NCI-H526 treated with DMSO at 0.1 percent for 48 hours (cell line): ENCODE results near the gene MMD2.

Experiments used
- DNase-seq: peaks from one replicate; lab custom pipeline; 2025; lab: John Stamatoyannopoulos, UW

Gene MMD2

DNA sequence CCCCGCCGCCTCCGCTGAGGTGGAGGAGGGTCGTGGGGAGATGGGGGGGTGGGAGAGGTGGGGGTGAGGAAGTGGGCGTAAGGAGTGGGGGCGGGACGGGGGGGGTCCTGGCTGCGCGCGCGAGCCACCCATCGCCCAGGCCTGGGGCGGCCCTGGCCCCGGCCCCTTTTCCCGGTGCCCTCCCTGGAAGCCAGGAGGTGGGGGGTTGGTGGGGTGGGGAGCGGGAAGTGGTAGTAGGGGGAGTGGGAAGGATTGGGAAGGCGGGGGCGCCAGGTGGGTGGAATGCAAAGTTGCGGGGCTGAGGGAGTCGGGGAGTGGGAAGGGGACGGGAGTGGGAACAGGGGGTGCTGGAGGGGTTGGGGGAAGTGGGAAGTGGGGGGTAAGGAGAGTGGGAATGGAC is 319 bp upstream of the MMD2 start:
- no peak for DNase-seq

DNA sequence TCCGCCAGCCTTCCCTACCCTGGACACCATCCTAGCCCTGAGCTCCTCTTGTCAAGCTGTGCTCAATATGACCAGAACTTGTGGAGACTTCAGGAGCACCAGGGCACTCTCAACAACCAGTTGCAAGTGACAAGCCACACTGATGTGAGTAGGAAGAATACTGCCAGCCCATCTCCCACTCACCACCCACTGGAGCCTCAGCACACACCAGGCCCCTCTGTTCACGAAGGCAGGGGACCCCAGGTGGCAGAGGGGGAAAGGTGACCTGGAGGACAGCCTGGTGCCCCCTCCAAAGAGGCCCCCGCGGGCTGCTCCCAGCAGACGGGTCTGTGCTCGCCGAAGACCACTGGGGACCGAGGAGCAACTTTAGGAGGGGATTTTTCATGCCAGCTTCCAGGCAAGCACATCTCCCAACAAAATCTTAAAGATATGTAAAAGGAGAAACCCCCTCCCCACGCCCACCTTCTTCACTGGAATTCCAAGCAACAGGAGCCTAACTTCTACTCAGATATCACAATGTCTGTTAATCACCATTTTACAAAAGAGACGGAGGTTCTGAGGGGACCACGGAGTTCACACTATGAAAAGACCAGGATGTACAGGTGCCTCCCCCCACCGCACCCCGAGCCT is 1.0 kb downstream of the MMD2 start:
- no peak for DNase-seq

- no peak for DNase-seq
Measured at GRCh38 chr7:4951903-4952636, 6.9 kb downstream of the MMD2 start.

DNA sequence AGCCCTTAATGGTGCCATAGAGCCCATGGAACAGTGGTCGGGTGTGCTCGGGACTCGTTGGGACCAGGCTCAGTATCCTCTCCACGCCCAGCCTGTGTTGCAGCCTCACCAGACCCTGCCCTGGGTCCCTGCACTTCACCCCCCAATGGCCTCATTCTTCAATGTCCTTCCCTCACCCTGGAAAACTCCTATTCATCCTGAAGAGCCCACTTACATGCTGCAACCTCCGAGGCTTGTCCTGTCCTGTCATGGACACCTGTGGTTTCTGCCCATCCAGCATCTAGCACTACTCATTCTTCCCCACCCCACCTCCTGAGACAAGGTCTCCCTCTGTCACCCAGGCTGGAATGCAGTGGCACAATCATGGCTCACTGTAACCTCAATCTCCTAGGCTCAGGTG is 7.7 kb downstream of the MMD2 start:
- DNase-seq = no peak

- no peak for DNase-seq
Measured at GRCh38 chr7:4948402-4948801, 10.6 kb downstream of the MMD2 start.

- no peak for DNase-seq
Measured at GRCh38 chr7:4945949-4946348, 13.0 kb downstream of the MMD2 start.

- DNase-seq = no peak
Measured at GRCh38 chr7:4944939-4945338, 14.0 kb downstream of the MMD2 start.

DNA sequence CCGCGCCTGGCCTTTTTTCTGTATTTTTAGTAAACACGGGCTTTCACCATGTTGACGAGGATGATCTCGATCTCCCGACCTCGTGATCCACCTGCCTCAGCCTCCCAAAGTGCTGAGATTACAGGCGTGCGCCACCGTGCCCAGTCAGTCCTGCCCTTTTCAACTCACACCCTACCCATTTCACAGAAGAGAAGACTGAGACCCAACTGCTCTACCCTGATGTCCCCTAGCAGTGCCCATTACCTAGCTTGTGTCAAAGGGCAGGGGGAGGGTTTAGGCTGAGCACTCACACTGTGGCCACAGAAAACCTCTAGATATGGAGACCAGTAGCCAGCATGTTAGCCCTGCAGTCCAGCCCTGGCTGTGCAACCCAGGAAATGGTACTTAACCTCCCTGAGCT is 15.7 kb downstream of the MMD2 start:
- DNase-seq = no peak

DNA sequence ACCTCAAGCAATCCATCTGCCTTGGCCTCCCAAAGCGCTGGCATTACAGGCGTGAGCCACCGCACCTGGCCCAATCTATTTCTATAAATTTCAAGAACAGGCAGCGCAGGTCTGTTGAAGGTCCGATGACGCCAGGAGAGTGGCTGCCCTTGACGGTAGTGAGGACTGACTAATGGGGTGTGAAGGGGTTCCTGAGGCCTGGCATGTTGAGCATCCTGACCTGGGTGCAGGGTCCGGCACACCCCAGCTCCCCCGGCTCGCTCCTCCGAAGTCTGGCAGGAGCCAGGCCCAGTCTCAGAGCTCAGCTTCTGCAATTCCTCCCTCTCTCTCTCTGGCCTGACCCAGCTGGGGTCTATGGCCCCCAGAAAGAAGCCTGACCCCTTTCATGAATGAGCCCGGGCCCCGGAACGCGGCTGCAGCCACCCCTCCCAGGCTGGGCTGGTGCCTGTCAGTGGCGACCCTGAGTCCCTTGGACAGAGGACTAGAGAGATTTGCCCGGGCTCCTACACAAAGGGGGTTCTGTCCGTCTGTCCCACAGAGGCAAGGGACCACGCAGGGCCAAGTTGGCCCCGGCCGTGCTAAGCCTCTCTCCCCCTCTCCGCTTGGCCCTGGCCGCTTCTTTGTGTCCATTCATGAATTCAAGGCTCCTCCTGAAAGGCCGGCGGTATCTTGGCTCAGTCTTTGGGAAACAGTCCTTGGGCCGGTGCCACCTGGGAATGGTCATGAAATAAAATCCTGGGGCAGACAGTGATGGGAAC is 18.8 kb downstream of the MMD2 start:
- no peak for DNase-seq

DNA sequence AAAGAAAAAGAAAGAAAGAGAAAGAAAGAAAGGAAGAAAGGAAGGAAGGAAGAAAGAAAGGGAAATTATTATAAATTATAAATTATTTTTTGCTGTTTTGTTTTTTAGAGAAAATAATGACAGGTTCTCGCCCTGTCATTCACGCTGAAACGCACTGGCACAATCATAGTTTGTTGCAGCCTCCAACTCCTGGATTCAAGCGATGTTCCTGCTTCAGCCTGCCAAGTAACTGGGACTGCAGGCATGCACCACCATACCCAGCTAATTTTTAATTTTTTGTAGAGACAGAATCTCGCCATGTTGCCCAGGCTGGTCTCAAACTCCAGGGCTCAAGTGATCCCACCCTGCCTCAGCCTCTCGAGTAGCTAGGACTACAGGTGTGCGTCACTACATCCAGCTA is 21.6 kb downstream of the MMD2 start:
- DNase-seq = no peak

DNA sequence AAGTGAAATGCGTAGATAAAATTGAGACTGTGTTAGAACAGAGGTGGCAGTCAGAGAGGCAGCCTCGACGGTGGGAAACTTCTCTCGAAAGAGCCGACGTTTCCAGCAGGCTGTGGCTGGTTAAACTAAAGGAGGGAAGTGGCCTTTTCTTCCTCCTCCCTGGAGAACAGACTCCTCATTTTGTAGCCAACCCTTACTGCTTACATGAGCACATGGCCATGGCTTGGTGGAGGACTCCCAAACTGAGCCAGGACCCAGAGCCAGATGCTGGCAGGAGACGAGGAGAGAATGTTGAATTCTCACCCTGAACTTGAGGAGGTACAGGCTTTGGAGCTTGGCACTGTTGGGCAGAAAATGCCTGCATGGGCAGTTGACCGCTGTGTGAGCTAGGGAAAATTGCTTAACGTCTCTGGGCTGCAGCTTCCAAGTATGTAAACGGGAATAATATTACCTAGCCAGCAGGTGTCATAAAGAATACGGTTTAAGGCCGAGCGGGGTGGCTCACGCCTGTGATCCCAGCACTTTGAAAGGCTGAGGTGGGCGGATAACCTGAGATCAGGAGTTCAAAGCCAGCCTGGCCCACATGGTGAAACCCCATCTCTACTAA is 24.5 kb downstream of the MMD2 start:
- no peak for DNase-seq

DNA sequence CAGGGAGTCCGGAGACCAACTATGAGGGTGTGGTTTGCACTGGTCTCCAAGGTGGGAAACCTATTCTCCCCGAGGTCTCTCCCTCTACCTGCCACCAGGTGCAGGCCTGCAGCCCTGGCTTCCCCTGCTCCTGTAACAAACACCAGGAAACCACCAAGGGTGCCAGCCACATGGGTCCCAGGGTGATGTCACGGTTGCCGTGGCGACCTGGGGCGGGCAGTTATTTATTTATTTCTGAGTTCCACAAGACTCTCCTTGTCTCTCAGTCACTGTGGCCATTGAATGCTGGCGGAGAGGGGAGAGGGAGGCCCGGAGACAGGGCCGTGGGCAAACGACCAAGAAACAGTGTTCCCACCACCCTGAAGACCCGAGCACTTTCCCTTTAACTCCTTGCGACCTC is 27.0 kb downstream of the MMD2 start:
- DNase-seq = peak; percentile 52

GRCh38 chr7:4929005-4929404 is 30.0 kb downstream of the MMD2 start:
- no peak for DNase-seq

DNA sequence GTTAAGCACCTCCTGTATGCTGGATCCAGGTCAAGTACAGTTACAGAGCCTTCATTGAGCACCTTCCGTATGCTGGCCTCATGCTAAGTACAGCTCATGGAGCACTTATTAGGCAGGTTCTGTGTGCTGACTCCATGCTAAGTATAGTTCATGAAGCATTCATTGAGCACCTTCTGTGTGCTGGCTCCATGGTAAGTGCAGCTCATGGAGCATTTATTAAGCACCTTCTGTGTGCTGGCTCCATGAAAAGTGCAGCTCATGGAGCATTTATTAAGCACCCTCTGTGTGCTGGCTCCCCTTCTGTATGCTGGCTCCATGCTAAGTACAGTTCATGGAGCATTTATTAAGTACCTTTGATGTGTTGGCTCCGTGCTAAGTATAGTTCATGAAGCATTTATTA is 30.5 kb downstream of the MMD2 start:
- no peak for DNase-seq

DNA sequence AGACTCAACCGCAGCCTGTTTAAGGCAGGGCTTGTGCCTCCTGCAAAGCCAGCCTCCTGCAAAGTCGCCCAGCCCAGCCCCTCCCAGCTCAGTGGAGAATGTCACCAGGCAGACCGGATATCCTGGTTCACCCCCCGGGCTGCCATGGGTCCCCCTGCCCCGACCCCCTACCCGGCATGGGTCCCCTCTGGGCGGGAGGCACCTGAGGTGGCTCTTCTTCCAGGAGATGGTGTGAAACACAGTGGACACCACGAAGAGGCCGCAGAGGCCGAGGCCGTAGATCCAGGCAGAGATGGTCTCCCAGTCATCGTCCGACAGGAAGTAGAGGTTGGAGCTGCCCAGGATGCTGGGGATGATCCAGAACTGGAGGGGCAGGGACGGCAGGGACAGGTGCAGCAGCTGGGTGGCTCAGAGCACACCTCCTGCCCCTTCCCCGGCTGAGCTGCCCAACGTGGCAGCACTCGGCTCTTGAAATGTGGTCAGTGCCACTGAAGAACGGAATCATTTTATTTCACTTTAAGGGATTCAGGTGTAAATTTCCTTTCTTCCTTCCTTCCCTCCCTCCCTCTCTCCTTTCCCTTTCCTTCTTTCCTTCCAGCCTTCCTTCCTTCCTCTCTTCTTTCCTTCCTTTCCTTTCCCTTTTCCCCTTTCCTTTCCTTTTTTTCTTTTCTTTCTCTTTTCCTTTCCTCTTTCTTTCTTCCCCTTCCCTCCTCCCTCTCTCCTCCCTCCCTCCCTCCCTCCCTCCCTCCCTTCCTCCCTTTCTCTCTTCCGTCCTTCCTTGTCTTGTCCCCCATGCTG is 38.8 kb downstream of the MMD2 start:
- no peak for DNase-seq

DNA sequence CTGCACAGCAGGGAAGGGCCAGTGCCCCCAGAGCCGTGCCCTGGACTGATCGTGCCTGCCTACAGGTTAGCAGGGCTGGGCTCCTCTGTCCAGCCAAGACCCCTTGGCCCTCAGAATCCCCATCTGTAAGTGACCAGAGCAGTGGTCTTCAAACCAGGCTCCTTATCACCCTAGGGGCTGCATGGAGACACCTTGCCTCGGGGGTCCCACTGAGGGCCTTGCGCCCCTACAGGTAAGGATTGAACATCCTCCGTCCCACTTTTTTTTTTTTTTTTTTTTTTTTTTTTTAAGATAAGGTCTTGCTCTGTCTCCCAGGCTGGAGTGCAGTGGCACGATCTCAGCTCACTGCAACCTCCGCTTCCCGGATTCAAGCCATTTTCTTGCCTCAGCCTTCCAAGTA is 42.9 kb downstream of the MMD2 start:
- DNase-seq = no peak

DNA sequence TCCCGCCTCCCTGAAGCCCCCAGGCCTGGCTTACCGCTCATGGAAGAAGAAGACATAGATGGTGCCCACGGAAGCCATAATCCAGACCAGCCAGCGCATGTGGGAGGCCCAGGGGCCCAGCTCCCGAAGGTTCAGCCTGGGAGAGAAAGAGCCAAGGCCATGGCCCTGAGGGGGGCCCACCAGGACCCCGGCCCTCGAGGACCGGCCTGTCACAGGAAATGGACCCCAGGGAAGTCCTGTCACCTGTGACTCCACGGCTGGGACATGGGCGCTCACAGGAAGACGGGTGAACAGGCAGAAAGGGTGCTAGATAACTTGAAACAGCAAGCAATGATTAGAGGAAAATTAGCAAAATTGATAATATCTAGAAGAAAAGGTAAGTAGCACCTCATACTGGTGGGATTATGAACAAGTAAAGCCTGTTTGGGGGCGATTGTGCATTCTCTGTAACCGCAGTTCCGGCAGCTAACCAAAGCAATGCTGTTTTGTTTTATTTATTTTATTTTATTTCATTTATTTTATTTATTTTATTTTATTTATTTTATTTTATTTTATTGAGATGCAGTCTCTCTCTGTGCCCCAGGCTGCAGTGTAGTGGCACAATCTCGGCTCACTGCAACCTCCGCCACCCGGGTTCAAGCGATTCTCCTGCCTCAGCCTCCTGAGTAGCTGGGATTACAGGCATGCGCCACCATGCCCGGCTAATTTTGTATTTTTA is 47.7 kb downstream of the MMD2 start:
- no peak for DNase-seq

DNA sequence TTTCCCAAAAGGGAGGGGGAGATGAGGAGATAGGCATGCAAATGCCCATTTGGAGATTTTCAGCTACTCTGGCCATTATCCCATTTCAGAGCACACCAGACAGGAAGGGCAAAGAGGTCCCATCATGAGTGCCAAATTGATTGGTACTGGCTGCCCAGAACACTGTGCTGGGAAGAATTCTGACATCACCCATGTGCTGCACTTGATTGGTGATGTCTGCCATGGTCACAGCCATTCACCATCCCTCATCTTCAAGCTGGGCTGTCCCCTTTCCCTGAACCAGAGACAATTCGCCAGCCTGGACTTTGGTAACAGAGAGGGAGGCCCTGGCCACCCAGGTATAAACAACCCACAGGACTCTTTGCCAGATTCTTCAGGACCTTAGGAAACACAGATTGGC is 52.3 kb downstream of the MMD2 start:
- DNase-seq = no peak

DNA sequence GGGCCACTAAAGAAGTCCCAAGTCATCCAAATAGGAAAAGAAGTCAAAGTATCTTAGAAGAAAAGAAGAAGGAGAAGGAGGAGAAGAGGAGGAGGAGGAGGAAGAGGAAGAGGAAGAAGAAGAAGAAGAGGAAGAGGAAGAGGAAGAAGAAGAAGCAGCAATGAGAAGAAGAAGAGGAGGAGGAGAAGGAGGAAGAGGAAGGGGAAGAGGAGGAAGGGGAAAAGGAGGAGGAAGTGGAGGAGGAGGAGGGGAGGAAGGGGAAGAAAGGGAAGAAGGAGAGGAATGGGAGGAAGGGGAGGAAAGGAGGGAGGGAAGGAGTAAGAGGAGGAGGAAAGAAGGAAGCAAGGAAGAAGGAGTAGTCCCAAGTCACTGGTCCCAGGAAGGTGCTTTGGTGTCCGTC is 53.8 kb downstream of the MMD2 start:
- no peak for DNase-seq

GRCh38 chr7:4904346-4904745 is 54.6 kb downstream of the MMD2 start:
- DNase-seq = no peak

DNA sequence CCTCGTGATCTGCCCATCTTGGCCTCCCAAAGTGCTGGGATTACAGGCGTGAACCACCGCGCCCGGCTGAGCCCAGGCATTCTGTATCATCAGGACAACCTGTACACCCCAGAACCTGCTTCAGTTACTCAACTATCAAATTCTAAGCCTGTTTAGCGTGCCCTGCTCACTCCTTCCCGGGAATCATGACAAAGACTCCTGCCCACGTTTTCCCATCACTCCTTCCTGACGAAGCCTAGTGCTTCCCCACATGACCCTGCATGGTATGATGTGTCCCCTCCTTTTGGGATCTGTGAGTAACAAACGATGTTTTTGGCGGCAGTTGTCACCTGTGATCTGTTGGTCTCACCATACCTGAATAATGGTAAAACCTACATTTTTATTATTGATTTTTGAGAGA is 63.2 kb downstream of the MMD2 start:
- DNase-seq = no peak
